Left renal cortex interstitium (tissue), 4 donors: ENCODE data around the gene SFPQ. TPM values are rescaled to one million over a fixed set of nuclear protein-coding genes. Genes with fewer than 3 reads are reported as not detected.
"Not testable (repeated sequence)": the region's sequence is repeated elsewhere in the genome, so short reads cannot be mapped to it uniquely, and the experiment has no call there.

ENCODE experiments used
- DNase-seq, 4 donors: peaks; one replicate each; pipeline ENCODE4 v3.0.0-alpha.2; 2013; ENCODE audit warnings: low read depth in 4 of 4, low spot score in 2 of 4, missing footprints in 1 of 4
- polyA plus RNA-seq, 4 donors: library from polyadenylated mRNA; unstranded; fragments of 120-200 nt; gene quantifications; one replicate each; pipeline ENCODE4 v1.2.1, GENCODE V29; 2013; ENCODE audit not compliant: insufficient read length in 4 of 4

SFPQ gene
- polyA plus RNA-seq, 4 donors, result 472 to 1,088 (median 773) TPM

- DNase-seq, result not testable (repeated sequence)
Observed at GRCh38 chr1:35145892-35146549, 46.9 kb downstream of the SFPQ start.

DNA sequence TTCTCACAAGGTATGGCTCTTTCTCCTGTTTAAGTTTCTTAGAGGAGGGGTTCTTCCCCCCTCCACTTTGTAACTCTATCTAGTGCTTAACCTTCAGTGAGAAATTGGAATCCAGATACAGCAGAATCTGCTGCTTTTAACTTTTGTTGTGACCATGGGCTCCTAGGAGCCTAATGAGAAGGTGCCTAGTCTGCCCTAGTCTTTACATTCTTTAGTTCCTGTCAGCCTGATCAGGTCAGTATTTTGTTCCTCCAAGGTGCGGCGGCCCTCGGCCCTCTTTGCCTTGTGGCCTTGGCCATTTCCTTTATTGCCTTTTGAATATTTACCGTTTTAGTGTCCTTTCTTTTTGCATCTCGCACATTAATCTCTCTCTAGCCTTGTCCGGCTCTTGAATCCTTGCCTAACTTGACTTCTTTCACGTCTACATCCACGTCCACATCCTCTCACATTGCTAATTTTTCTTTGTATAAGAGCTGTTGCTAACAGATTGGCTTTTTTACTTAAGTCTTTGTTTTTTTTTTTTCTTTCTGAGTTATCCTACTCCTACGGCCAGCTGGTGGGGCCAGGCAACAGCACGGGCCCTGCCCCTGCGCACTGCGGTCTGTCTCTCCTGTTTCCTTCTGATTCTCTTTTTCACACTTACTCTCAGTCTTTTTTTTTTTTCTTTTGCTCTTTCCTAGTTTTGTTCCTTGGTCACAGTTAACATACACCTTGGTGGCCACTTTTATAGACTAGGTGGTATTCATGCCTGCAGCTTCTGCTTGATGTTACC lies 49.0 kb downstream of the SFPQ start:
- DNase-seq, result no peak

- not testable (repeated sequence) for DNase-seq
Observed at GRCh38 chr1:35142728-35143127, 50.2 kb downstream of the SFPQ start.

DNA sequence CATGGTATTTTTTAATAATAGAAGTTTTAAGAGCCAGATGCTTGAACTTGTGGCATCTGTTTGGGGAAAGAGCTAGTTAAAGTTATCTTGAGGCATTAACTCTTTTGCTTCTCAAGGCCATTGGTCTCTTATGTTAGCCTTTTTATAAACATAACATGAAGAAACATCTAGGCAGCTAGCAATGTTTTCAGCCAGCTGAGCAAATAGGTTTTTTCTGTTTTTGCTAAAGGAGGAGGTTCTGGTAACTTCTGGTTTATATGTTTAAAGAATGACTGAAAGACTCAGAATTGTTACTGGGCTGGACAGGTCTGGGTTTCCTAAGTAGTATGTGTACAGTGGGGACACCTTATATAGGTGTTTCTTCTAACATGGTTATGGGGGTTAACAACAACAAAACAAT lies 50.7 kb downstream of the SFPQ start:
- not testable (repeated sequence) for DNase-seq

DNA sequence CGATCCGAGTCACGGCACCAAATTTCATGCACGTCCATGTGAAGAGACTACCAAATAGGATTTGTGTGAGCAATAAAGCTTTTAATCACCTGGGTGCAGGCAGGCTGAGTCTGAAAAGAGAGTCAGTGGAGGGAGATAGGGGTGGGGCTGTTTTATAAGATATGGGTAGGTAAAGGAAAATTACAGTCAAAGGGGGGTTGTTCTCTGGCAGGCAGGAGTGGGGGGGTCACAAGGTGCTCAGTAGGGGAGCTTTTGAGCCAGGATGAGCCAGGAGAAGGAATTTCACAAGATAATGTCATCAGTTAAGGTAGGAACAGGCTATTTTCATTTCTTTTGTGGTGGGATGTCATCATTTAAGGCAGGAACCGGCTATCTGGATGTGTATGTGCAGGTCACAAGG lies 55.4 kb downstream of the SFPQ start:
- DNase-seq, result not testable (repeated sequence)

DNA sequence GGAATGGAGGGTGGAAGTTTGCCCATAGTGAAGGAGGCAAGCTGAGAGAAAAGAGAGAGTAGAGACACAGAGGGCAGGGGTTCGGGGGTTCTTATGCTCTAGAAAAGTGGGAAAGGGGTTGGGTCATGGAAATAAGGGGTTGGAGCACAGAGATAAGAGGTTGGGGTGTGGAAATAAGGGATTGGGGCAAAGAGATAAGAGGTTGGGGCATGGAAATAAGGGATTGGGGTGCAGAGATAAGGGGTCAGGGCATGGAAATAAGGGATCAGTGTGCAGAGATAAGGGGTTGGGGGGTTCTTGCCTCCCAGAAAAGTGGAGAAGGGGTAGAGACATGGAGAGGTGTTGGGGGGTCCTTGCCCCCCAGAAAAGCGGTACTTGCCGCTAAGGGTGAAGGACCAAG lies 56.2 kb downstream of the SFPQ start:
- no peak for DNase-seq

Other genes with a start within 250 kb of the SFPQ start
- gene TMEM35B, start 207.8 kb downstream of the SFPQ start, polyA plus RNA-seq, result 10 to 100 TPM; 24.9 to 32.8 (median 30.5) TPM
- 10 to 100 TPM; 15.3 to 25.9 (median 20.6) TPM for gene ZMYM6, start 161.2 kb downstream of the SFPQ start, polyA plus RNA-seq
- gene ZMYM1, start 113.8 kb downstream of the SFPQ start, polyA plus RNA-seq, result 10 to 100 TPM; 15.0 to 21.9 (median 19.2) TPM
- gene ZMYM4, start 75.6 kb upstream of the SFPQ start, polyA plus RNA-seq, result 10 to 100 TPM; 65.0 to 76.1 (median 72.2) TPM